Activated T-helper 1 cell treated with anti-CD3 and anti-CD28 coated beads, Interleukin-2, amount 50 U/mL, for 16 hours (primary cell): ENCODE measurements around the gene CSMD2.

Experiments
- DNase-seq, 2 donors: peaks; one replicate each; pipeline ENCODE4 v3.0.0-alpha.2; 2020; ENCODE audit warnings: low read depth in 1 of 2, low spot score in 1 of 2

CSMD2 gene

DNA sequence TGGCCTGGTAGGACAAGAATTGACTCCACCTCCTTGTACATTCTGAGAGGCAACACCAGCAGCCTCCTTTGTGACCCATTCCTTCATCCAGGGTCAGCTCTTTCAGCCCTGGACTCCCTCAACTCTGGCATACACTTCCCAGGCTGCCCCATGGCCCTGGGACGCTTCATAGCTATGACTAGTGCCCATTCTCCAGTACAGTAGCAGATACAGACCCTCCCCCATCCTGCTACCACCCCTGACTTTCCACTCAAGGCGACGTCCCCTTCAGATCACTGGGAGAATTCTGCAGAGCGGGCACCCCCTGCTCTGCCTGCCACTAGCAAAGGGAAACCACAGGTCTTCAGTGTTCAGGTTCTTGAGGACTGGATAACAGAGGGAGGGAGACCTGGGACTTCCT, 400.9 kb downstream of the CSMD2 start:
- DNase-seq = no peak

DNA sequence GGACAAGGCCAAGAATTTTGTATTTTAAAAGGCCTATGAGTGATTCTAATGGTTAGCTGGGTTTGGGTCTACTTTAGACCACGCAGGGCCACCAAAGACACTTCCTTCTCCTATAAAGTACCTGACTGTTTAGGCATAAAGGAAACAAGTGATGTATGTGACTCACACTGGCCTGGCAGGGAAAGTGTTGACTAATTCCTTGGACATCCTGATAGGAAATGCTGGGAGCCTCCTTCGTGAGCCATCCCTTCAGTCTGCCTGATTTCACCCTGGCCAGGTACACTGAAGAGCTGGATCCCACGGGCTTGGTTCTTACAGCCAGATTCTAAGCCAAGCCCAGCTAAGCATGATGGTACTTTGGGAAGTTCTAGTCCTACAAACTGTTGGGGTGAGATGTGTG, 401.6 kb downstream of the CSMD2 start:
- DNase-seq = no peak

GRCh38 chr1:33762962-33763361, 402.1 kb downstream of the CSMD2 start:
- no peak for DNase-seq

- no peak for DNase-seq
Observed at GRCh38 chr1:33762109-33762830, 402.8 kb downstream of the CSMD2 start.

- no peak for DNase-seq
Observed at GRCh38 chr1:33758698-33759097, 406.3 kb downstream of the CSMD2 start.

DNA sequence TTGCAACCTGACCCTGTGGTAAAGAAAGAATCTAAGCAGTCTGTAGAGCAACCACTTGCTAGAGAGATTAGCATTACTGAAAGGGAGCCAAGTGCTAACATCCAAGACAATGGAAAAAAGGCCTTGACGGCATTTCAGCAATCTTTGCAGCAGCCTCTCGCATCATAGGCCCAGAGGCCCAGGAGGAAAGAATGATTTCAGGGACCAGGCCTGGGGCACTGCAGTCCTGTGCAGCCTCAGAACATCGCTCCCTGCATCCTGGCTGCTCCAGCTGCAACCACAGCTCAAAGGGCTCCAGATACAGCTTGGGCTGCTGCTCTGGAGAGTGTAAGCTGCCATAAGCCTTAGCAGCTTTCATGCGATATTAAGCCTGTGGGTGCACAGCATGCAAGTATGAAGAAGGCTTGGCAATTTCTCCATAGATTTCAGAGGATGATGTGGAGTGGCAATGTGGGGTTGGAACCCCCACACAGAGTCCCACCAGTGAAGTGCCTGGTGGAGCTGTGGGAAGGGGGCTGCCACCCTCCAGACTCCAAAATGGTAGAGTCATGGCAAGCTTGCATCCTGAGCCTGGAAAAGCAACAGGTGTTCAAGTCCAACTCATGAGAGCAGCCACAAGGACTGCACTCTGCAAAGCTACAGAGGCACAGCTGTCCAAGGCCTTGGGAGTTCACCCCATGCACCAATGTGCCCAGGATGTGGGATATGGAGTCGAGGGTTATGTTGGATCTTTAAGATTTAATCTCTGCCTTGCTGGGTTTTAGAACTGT, 411.8 kb downstream of the CSMD2 start:
- no peak for DNase-seq

DNA sequence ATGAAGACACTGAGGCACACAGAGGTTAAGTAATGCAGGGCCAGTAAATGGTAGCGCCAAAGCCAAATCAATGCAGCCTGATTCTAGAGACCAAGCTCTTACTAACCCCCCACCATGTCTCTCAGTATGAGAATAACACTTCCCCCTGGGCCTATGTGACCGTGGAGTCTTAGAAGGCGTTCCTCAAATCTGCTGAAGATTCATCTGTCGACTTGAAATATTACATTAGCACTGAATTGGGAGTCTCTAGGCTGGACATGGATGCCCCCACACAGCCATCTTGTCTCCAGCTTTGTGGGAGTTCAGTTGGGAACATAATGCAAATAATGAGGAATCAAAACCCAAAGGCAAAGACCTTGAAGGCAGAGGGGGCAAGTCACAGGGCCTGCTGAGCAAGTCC, 419.1 kb downstream of the CSMD2 start:
- no peak for DNase-seq

DNA sequence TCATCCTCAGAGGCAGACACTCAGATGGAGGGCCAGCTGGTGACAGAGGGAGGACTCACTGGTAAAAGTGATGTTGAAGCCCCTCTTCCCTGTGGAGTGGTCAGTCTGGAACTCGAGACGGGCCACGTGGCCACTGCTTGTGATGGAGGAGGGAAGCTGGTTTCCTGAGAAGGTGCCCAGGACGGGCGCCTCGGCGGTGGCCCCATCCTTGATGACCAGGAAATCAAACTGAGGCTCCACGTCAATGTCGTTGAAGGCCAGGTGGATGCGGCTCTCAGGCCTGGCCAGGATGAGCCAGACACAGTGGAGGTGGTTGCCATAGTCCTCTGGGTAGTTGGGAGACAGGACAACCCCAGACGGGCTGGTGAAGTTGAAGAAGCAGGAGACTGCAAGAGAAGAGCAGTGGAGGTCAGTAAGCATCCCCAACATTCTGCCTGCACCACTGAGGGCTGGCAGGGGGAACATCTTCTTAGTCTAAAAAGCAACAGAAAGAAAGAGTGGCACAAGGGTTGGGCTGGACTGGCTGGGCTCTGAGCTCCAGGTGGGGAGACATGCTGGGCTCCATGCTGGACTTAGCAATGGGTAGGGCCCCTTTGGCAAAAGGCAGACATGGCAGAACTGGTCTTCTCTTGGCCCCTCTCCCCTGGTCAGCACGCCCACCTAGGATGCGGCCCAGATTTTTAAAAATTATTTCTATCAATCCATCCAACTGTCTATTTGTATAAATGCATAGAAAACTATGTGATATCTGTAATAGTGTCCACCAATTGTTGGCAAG, 421.6 kb downstream of the CSMD2 start:
- no peak for DNase-seq

- DNase-seq = no peak
Observed at GRCh38 chr1:33742663-33743062, 422.4 kb downstream of the CSMD2 start.

- DNase-seq = no peak
Observed at GRCh38 chr1:33741749-33742148, 423.3 kb downstream of the CSMD2 start.

GRCh38 chr1:33740040-33740744, 424.8 kb downstream of the CSMD2 start:
- no peak for DNase-seq

GRCh38 chr1:33738976-33739375, 426.1 kb downstream of the CSMD2 start:
- DNase-seq = no peak

GRCh38 chr1:33738536-33738935, 426.5 kb downstream of the CSMD2 start:
- no peak for DNase-seq

DNA sequence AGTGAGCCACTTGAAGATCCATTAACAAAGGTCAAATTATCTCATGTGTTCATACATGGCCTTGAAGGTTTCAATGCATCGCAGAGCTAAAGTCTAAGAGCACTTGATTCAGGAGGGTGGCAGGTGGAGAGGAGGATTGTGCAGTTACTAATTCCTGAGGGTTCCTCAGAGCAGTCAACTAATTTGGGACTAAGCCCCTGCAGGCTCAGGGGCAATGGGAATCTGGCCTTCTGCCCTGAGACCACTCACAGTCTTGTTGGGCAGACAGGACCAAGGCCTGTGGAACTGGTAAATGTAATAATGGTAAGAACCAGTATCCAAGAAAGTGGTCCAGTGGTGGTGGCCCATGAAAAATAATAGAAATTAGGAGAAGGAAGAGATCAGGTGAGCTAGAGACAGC, 428.5 kb downstream of the CSMD2 start:
- no peak for DNase-seq

- DNase-seq = no peak
Observed at GRCh38 chr1:33735624-33736023, 429.4 kb downstream of the CSMD2 start.

DNA sequence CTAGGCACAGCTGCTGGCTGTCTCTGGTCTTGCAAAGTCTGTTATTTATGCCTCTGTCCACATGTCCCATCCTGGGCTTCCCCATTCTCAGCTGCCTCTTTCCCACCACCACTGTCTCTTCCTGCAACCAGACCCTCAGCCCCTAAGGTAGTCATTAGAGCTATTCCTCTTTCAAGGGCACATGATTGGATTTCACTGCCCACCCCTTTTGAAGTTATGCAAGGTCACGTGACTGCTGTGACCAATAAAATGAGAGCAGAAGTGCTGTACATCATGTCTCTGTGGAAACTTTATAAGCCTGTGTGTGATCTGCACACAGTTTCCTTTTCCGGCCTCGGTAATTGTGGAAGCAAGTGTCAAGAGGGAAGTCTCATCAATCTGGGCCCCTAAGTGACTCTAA, 437.7 kb downstream of the CSMD2 start:
- no peak for DNase-seq

DNA sequence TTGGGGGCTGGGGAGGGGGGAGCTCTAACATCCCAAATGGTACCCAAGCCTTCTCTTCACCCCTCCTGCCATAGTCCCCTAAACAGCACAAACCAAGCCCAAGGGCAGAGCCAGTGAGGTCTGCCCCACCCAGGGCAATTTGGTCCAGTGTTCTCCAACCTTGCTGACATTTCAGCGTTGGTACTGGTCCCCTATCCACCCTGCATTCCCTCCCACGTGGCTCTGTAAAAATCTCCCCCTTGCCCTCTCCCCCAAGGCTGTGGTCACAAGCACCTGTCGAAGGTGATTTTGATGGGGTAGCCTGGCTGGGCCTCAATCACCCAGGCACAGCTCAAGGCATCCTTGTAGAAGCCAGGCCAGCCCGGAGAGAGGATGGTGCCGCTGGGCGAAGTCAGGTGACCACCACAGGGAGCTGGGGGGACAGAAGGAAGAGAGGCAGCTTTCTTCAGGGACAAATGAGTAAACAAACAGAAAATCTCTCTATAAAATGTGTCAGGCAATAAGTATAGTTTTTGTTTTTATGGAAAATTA, 438.7 kb downstream of the CSMD2 start:
- DNase-seq = no peak

GRCh38 chr1:33725556-33726160, 439.4 kb downstream of the CSMD2 start:
- DNase-seq = no peak

DNA sequence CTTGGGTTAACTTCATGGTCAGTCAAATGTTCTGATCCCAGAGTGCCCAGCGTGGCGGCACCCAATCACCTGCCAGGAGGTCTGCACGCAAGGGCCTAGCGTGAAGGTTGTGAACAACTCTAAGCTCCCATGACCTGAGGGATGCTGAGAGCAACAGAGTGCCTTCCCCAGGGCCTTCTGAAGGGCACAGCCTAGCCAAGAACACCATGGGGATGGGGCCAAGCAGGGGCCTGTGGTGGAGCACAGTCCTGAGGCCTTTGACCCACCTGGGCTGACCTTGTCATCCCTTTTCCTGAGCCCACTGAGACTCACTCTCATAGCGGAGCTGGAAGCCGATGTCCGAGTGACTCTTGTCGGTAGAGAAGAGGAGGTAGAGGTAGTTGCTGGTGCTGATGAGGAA, 440.0 kb downstream of the CSMD2 start:
- no peak for DNase-seq

- DNase-seq = no peak
Observed at GRCh38 chr1:33724348-33724747, 440.7 kb downstream of the CSMD2 start.

DNA sequence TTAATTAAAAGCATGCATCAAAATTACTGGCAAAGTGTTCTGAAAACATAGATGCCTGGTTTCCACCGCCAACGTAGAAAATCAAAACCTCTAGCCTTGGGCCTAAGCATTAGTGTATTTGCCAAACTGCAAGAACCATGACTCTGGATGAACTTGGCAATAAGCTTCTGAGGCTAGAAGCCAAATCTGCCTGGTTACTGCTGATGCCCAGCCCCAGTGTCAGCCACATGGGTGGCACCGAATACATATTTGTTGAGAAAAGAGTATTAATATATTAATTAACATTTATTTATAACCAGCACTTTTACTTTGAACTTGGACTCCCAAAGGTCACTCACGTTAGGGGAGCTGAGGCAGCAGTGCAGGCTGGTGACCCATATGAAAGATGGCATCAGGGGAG, 441.8 kb downstream of the CSMD2 start:
- DNase-seq = no peak
